HUES48 (cell line): Measurements from ENCODE around the gene CXXC5.
"Not testable (repeated sequence)": the region's sequence is repeated elsewhere in the genome, so short reads cannot be mapped to it uniquely, and the experiment has no call there.

ENCODE experiments used
- H3K27ac ChIP-seq: one replicate; pipeline ENCODE4 v1.7.0; 2013; ENCODE audit warnings: low read depth, low read length, inconsistent platforms
- H3K27me3 ChIP-seq: 2 replicates; pipeline ENCODE4 v1.6.1; 2013; ENCODE audit warnings: mild to moderate bottlenecking, low read length; ENCODE audit not compliant: control insufficient read depth, insufficient read depth
- H3K36me3 ChIP-seq: 2 replicates; pipeline ENCODE4 v1.6.1; 2013; ENCODE audit warnings: low read length; ENCODE audit not compliant: control insufficient read depth, insufficient read depth
- H3K4me1 ChIP-seq: 2 replicates; pipeline ENCODE4 v1.6.1; 2013; ENCODE audit warnings: mild to moderate bottlenecking, low read length; ENCODE audit not compliant: control insufficient read depth, insufficient read depth
- H3K4me3 ChIP-seq: 2 replicates; pipeline ENCODE4 v1.5.1; 2013; ENCODE audit warnings: mild to moderate bottlenecking, low read depth, low read length
- H3K9ac ChIP-seq: 2 replicates; pipeline ENCODE4 v1.6.1; 2013; ENCODE audit warnings: mild to moderate bottlenecking, low read depth, low read length, moderate library complexity
- H3K9me3 ChIP-seq: 2 replicates; pipeline ENCODE4 v1.6.1; 2013; ENCODE audit warnings: low read length; ENCODE audit not compliant: control insufficient read depth, insufficient read depth

CXXC5 gene

GRCh38 chr5:139648205-139649081 is at the start of gene CXXC5:
TSS of gene CXXC5 (plus strand) at chr5:139648349. CDS start at chr5:139680524, 32,175 bp downstream.
- peak within 1 kb of the TSS; percentile 64; the same call in 1 of the 2 replicates for H3K9ac ChIP-seq
- peaks cover 43% of the 10 kb centered on the region for H3K4me1 ChIP-seq
- peak within 1 kb of the TSS; percentile 76 for H3K4me3 ChIP-seq
- H3K9me3 ChIP-seq, result no peaks in the 10 kb centered on the region
- H3K36me3 ChIP-seq, result no peaks in the 10 kb centered on the region
- peaks cover 42% of the 10 kb centered on the region for H3K27me3 ChIP-seq
- peak within 1 kb of the TSS; percentile 93 for H3K27ac ChIP-seq

GRCh38 chr5:139598601-139598965 is 49.6 kb upstream of the CXXC5 start:
- not testable (repeated sequence) for H3K9me3 ChIP-seq, H3K4me3 ChIP-seq, H3K27ac ChIP-seq, H3K9ac ChIP-seq, H3K4me1 ChIP-seq, H3K27me3 ChIP-seq
- H3K36me3 ChIP-seq, result peaks cover 46% of the 10 kb centered on the region

DNA sequence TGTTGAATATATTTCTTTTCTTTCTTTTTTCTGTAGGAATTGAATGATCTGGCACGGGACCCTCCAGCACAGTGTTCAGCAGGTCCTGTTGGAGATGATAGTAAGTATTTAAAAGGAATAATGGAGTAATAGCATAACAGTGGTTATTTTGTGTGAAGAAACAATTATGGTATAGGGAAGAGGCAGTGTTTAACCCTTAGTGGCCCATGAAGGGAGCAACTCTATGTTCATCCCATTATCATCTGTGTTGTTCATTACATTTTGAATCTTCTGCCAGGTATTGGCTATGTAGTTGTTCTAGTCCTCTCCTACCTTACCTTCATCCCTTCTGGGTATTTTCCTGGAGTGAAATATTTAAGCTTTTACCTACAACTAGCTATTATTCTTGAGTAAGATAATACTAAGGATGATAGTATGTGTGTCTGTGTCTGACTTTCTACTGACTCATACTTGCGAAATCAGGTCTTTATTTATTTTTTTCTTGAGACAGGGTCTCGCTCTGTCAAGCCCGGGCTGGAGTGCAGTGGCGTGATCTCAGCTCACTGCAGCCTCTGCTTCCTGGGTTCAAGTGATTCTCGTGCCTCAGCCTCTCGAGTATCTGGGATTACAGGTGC is 47.7 kb upstream of the CXXC5 start:
- Histone ChIP-seq H3K36me3 (peaks cover 52% of the 10 kb centered on the region), H3K27me3 (no peaks in the 10 kb centered on the region), H3K4me1 (no peaks in the 10 kb centered on the region), H3K4me3 (no peak overlapping the region), H3K9ac (no peak overlapping the region), H3K9me3 (no peaks in the 10 kb centered on the region), H3K27ac (no peak overlapping the region)

DNA sequence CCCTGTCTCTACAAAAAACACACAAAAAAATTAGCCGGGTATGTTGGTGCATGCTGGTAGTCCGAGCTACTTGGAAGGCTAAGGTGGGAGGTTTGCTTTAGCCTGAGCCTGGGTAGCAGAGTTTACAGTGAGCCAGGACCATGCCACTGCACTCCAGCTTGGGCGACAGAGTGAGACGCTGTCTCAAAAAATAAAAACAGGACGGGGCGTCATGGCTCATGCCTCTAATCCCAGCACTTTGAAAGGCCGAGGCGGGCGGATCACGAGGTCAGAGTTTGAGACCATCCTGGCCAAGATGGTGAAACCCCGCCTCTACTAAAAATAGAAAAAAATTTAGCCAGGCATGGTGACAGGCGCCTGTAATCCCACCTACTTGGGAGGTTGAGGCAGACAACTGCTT is 46.7 kb upstream of the CXXC5 start:
- peaks cover 57% of the 10 kb centered on the region for H3K36me3 ChIP-seq
- H3K27ac ChIP-seq, result no peak overlapping the region
- no peaks in the 10 kb centered on the region for H3K9me3 ChIP-seq
- H3K4me1 ChIP-seq, result no peaks in the 10 kb centered on the region
- no peak overlapping the region for H3K4me3 ChIP-seq
- no peak overlapping the region for H3K9ac ChIP-seq
- H3K27me3 ChIP-seq, result no peaks in the 10 kb centered on the region

DNA sequence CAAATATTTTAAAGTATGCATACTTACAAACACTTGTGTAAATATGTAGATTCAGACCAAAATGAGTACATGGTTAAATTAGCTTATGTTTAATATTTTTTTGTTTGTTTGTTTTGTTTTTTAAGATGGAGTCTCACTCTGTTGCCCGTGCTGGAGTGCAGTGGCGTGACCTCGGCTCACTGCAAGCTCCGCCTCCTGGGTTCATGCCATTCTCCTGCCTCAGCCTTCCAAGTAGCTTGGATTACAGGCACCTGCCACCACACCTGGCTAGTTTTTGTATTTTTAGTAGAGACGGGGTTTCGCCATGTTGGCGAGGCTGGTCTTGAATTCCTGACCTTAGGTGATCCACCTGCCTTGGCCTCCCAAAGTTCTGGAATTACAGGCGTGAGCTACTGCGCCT is 46.2 kb upstream of the CXXC5 start:
- not testable (repeated sequence) for H3K9me3 ChIP-seq, H3K27me3 ChIP-seq, H3K27ac ChIP-seq, H3K4me1 ChIP-seq, H3K9ac ChIP-seq, H3K4me3 ChIP-seq
- H3K36me3 ChIP-seq, result peaks cover 57% of the 10 kb centered on the region

DNA sequence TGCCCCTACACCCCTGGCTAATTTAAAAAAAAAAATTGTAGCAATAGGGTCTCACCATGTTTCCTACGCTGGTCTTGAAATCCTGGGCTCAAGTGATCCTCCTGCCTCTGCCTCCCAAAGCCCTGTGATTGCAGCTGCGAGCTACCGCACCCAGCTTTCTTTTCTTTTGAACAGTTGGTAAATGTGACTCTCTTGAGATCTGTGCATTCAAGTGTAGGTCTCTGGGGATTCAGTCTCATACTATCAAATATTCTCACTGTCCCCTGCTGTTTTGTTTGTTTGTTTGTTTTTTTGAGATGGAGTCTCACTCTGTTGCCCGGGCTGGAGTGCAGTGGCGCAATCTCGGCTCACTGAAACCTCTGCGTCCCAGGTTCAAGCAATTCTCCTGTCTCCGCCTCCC is 42.3 kb upstream of the CXXC5 start:
- Histone ChIP-seq H3K4me3 (no peak overlapping the region), H3K4me1 (peaks cover 3% of the 10 kb centered on the region; the same call in 1 of the 2 replicates), H3K36me3 (peaks cover 54% of the 10 kb centered on the region), H3K9me3 (no peaks in the 10 kb centered on the region), H3K27me3 (no peaks in the 10 kb centered on the region), H3K9ac (no peak overlapping the region), H3K27ac (no peak overlapping the region)

DNA sequence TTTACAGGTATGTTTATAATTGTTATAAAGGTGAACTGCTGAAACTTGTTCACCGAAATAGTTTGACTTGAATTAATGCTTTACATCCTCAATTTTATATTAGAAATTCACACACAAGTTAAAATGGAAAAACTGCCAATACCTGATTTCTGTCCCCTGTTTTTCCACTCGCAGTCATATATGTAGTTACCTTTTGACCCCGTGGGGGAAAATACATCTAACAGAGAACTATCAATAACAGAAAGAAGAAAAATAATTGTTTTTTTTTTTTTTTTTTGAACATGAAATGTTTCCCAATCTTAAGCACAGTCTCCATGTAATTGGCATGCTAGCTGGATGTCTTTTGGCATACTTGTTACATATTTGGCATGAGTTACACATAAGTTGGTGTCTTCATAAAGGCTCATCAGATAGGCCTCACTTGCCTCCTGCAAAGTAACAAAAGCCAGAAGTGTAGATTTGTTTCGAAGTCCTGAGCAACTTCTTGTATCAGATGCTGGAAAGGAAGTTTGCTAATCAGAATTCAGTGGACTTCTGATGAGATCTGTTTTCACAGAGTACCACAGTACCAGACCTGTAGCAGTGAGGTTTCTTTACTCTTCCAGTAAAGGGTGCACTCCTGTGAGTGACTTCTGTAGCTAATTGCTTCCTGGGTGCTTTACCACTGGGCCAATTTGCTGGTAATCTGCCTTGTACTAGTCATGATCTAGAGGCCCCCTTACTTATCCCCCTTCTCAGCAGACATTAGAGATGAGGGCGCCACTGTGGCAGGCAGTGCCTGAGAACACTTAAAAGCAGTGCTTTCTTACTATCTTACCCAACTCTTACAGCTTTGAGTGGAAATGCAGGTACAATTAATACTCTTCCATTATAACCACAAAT is 36.2 kb upstream of the CXXC5 start:
- Histone ChIP-seq H3K27ac (no peak overlapping the region), H3K4me1 (peaks cover 3% of the 10 kb centered on the region; the same call in 1 of the 2 replicates), H3K4me3 (no peak overlapping the region), H3K9ac (no peak overlapping the region), H3K27me3 (no peaks in the 10 kb centered on the region), H3K36me3 (peaks cover 44% of the 10 kb centered on the region), H3K9me3 (no peaks in the 10 kb centered on the region)

DNA sequence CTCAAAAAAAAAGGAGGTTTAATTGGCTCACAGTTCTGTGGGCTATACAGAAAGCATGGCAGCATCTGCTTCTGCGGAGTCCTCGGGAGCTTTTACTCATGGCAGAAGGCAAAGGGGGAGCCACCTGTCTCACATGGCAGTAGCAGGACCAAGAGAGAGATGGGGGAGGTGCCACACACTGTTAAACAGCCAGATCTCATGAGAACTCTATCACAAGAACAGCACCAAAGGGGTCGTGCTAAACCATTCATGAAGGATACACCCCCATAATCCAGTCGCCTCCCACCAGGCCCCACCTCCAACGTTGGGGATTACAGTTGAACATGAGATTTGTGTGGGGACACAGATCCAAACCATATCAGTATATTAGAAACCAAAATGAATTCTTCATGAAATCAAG is 28.3 kb upstream of the CXXC5 start:
- no peaks in the 10 kb centered on the region for H3K9me3 ChIP-seq
- H3K9ac ChIP-seq, result no peak overlapping the region
- H3K27me3 ChIP-seq, result no peaks in the 10 kb centered on the region
- H3K36me3 ChIP-seq, result peaks cover 82% of the 10 kb centered on the region
- H3K4me1 ChIP-seq, result no peaks in the 10 kb centered on the region
- no peak overlapping the region for H3K27ac ChIP-seq
- H3K4me3 ChIP-seq, result no peak overlapping the region

GRCh38 chr5:139625398-139625797 is 22.8 kb upstream of the CXXC5 start:
- H3K4me1 ChIP-seq, H3K9me3 ChIP-seq, H3K4me3 ChIP-seq, H3K9ac ChIP-seq, H3K27ac ChIP-seq, H3K27me3 ChIP-seq: not testable (repeated sequence)
- peaks cover 84% of the 10 kb centered on the region for H3K36me3 ChIP-seq

DNA sequence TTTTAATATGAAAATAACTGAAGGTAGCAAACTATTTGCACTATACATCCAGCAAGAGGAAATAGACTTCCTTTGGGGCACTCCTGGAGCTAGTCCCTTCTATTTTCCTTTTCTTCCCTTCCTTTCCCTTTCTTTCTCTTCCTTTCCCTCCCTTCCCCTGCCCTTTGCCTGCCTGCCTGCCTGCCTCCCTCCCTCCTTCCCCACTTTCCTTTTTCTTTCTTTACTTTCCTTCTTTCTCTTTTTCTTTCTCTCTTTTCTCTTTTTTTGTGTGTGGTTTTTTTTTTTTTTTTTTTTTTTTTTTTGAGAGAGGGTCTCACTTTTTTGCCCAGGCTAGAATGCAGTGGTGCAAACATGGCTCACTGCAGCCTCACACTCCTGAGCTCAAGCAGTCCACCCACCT is 17.3 kb upstream of the CXXC5 start:
- peaks cover 41% of the 10 kb centered on the region for H3K36me3 ChIP-seq
- H3K4me3 ChIP-seq, result no peak overlapping the region
- no peak overlapping the region for H3K27ac ChIP-seq
- H3K4me1 ChIP-seq, result peaks cover 10% of the 10 kb centered on the region
- no peak overlapping the region for H3K9ac ChIP-seq
- H3K9me3 ChIP-seq, result no peaks in the 10 kb centered on the region
- no peaks in the 10 kb centered on the region for H3K27me3 ChIP-seq
